Common myeloid progenitor, CD34-positive (primary cell): ENCODE measurements around the gene ETHE1.

Experiments
- CTCF ChIA-PET: fragments of 350-600 bp; sonication (Branson Sonifier 250); formaldehyde crosslinking; loops from one replicate; lab custom pipeline; 2021; ENCODE audit warnings: antibody characterized with exemption; lab: Charles Lee
- POLR2A ChIA-PET: fragments of 350-600 bp; sonication (Branson Sonifier 250); formaldehyde crosslinking; loops from one replicate; lab custom pipeline; 2021; ENCODE audit warnings: antibody characterized with exemption; lab: Charles Lee
- DNase-seq, 3 donors: peaks; one replicate each; pipeline versions ENCODE4 v3.0.0 to v3.0.0-alpha.2; 2013
- H3K27ac ChIP-seq, 2 experiments: 1 replicate in 1 of 2; 2 replicates in 1 of 2; pipeline ENCODE4 v1.7.0; 2013; ENCODE audit warnings: inconsistent platforms in 2 of 2, low read length in 2 of 2, mild to moderate bottlenecking in 2 of 2, low read depth in 1 of 2, moderate library complexity in 1 of 2; ENCODE audit not compliant: severe bottlenecking in 2 of 2, insufficient read depth in 1 of 2, poor library complexity in 1 of 2
- H3K27me3 ChIP-seq, 5 experiments: replicated peaks in 2 of 5; 1 replicate in 3 of 5; 2 replicates in 2 of 5; pipeline versions ENCODE4 v1.6.1 to v1.7.0; 2013; ENCODE audit warnings: low read length in 4 of 5, mild to moderate bottlenecking in 2 of 5, moderate library complexity in 2 of 5, inconsistent platforms in 1 of 5; ENCODE audit not compliant: insufficient read depth in 5 of 5, control insufficient read depth in 4 of 5
- H3K36me3 ChIP-seq, 4 experiments: 1 replicate in 2 of 4; 2 replicates in 2 of 4; pipeline versions ENCODE4 v1.6.1 to v1.7.0; 2013; ENCODE audit warnings: low read length in 3 of 4, control low read depth in 1 of 4, mild to moderate bottlenecking in 1 of 4; ENCODE audit not compliant: control insufficient read depth in 4 of 4, insufficient read depth in 4 of 4
- H3K4me1 ChIP-seq, 4 experiments: 1 replicate in 3 of 4; 2 replicates in 1 of 4; pipeline versions ENCODE4 v1.6.1 to v1.7.1; 2013; ENCODE audit warnings: low read length in 3 of 4, mild to moderate bottlenecking in 3 of 4, control low read depth in 1 of 4, inconsistent platforms in 1 of 4, moderate library complexity in 1 of 4; ENCODE audit not compliant: control insufficient read depth in 4 of 4, insufficient read depth in 4 of 4; ENCODE audit errors: control extremely low read depth in 1 of 4
- H3K4me3 ChIP-seq, 7 experiments: 1 replicate in 4 of 7; 2 replicates in 3 of 7; pipeline versions ENCODE4 v1.5.1 to v1.7.0; 2013; ENCODE audit warnings: mild to moderate bottlenecking in 7 of 7, low read length in 6 of 7, moderate library complexity in 6 of 7, inconsistent platforms in 2 of 7, low read depth in 2 of 7, control low read depth in 1 of 7; ENCODE audit not compliant: insufficient read depth in 4 of 7, control insufficient read depth in 1 of 7; ENCODE audit errors: extremely low read depth in 1 of 7
- H3K9me3 ChIP-seq, 5 experiments: 1 replicate in 4 of 5; 2 replicates in 1 of 5; pipeline versions ENCODE4 v1.6.1 to v1.7.1; 2013; ENCODE audit warnings: low read length in 4 of 5, mild to moderate bottlenecking in 2 of 5, inconsistent platforms in 1 of 5, low read depth in 1 of 5, moderate library complexity in 1 of 5; ENCODE audit not compliant: control insufficient read depth in 4 of 5, insufficient read depth in 2 of 5; ENCODE audit errors: control extremely low read depth in 1 of 5
- WGBS: methylation state at CpG from one replicate; pipeline ENCODE4 v1.1.5; 2013; ENCODE audit not compliant: insufficient coverage; 5-methylcytosine and 5-hydroxymethylcytosine counted together

The ETHE1 gene

DNA sequence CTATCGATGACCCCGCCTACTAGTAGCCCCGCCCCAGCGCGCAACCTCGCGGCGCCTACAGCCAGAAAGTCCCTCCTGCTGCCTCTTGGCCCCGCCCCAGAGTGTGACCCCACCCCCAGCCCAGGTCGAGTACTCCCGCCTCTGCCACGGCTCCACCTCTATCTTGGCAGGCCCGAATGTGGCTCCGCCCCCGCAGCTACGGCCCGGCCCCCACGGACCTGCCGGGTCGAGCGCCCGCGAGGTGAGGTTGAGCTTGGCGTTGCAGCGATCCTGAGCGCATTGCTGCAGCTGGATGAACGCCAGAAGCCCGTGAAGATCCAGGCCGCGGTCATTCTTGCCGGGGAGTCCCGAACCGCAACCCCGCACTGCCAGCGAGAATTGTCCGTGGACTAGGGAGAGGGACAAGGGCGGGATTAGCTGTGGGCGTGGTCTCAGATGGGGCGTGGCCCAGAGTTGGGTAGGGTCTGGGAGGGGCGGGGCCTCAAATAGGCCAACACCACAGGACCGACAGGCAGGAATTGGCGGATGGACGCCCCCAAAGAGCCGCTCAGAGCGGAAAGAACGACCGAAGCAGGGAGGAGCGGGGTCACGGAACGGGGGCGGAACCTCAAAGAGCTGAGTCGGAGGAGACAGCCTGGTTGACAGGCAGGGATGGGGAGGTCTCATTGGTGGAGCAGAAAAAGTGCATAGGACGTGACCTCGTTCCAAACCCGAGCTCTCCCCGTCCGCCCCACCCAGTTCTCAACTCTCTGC lies 63.4 kb downstream of the ETHE1 start:
- Histone ChIP-seq H3K27ac (peak overlapping the region in 1 of 2 experiments; percentile 61), H3K4me1 (peaks cover 3 to 36% (median 31%) of the 10 kb centered on the region in 4 experiments), H3K9me3 (no peaks in the 10 kb centered on the region), H3K27me3 (peaks cover 0 to 6% (median 0%) of the 10 kb centered on the region in 5 experiments), H3K4me3 (peak overlapping the region; percentile 58 to 92 (median 79)), H3K36me3 (no peaks in the 10 kb centered on the region)
- ChIA-PET POLR2A (interaction anchor here (1.3 to 2.2 kb wide), 3 partner anchors 11 to 40 kb away, joined by 3 to 6 read pairs (median 4); partner anchors contain the start of gene PHLDB3), CTCF (interaction anchor here (0.7 to 2.7 kb wide), 10 partner anchors 10 to 61 kb away, joined by 3 to 8 read pairs (median 4); no protein-coding TSS in a partner anchor)
- 0% methylated on average over 37 of the region's 57 CpGs for WGBS
- peak; percentile 95 to 97 (median 97) for DNase-seq

- peaks cover 0 to 6% (median 0%) of the 10 kb centered on the region in 5 experiments for H3K27me3 ChIP-seq
- H3K36me3 ChIP-seq = no peaks in the 10 kb centered on the region
- CTCF ChIA-PET = interaction anchor here (1.3 to 2.7 kb wide), 7 partner anchors 10 to 56 kb away, joined by 4 to 8 read pairs (median 4); no protein-coding TSS in a partner anchor
- peak overlapping the region in 6 of 7 experiments; percentile 4 to 92 (median 74) for H3K4me3 ChIP-seq
- no peaks in the 10 kb centered on the region for H3K9me3 ChIP-seq
- POLR2A ChIA-PET = interaction anchor here (1.3 to 2.2 kb wide), 3 partner anchors 10 to 41 kb away, joined by 3 to 6 read pairs (median 4); partner anchors contain the start of gene PHLDB3
- H3K4me1 ChIP-seq = peaks cover 2 to 29% (median 24%) of the 10 kb centered on the region in 4 experiments
- DNase-seq = no peak
- no peak overlapping the region for H3K27ac ChIP-seq
- WGBS = 13% methylated on average over 32 of the region's 33 CpGs
Measured at GRCh38 chr19:43462785-43463380, 64.1 kb downstream of the ETHE1 start.

- ChIA-PET POLR2A (interaction anchor here (2.2 kb wide), 1 partner anchor 42 kb away, joined by 6 read pairs; the partner anchor contains the start of gene PHLDB3), CTCF (interaction anchor here (1.3 to 2.7 kb wide), 2 partner anchors 16 to 57 kb away, joined by 4 to 7 read pairs; no protein-coding TSS in a partner anchor)
- H3K27me3 ChIP-seq = peaks cover 0 to 6% (median 0%) of the 10 kb centered on the region in 5 experiments
- DNase-seq = no peak
- WGBS = 95% methylated on average over 4 of the region's 7 CpGs
- H3K36me3 ChIP-seq = no peaks in the 10 kb centered on the region
- peaks cover 0 to 24% (median 19%) of the 10 kb centered on the region in 4 experiments for H3K4me1 ChIP-seq
- peak overlapping the region in 1 of 7 experiments; percentile 86 for H3K4me3 ChIP-seq
- no peak overlapping the region for H3K27ac ChIP-seq
- H3K9me3 ChIP-seq = no peaks in the 10 kb centered on the region
Measured at GRCh38 chr19:43462383-43462782, 64.6 kb downstream of the ETHE1 start.

- POLR2A ChIA-PET = no interaction called here
- Histone ChIP-seq H3K9me3 (no peaks in the 10 kb centered on the region), H3K27ac (no peak overlapping the region), H3K36me3 (no peaks in the 10 kb centered on the region), H3K27me3 (peaks cover 0 to 6% (median 0%) of the 10 kb centered on the region in 5 experiments), H3K4me3 (no peak overlapping the region), H3K4me1 (peaks cover 0 to 22% (median 15%) of the 10 kb centered on the region in 4 experiments)
- CTCF ChIA-PET = interaction anchor here (1.1 to 2.4 kb wide), 5 partner anchors 11 to 57 kb away, joined by 3 to 12 read pairs (median 4); no protein-coding TSS in a partner anchor
- 98% methylated on average over 8 of the region's 12 CpGs for WGBS
- no peak for DNase-seq
Measured at GRCh38 chr19:43461303-43461702, 65.7 kb downstream of the ETHE1 start.

- Histone ChIP-seq H3K36me3 (no peaks in the 10 kb centered on the region), H3K9me3 (no peaks in the 10 kb centered on the region), H3K27me3 (peaks cover 0 to 2% (median 0%) of the 10 kb centered on the region in 5 experiments), H3K4me1 (peaks cover 4 to 25% (median 21%) of the 10 kb centered on the region in 4 experiments), H3K27ac (no peak overlapping the region), H3K4me3 (no peak overlapping the region)
- WGBS = 86% methylated on average over 8 of the region's 16 CpGs
- ChIA-PET POLR2A (no interaction called here), CTCF (interaction anchor here (1.1 to 2.4 kb wide), 5 partner anchors 10 to 58 kb away, joined by 3 to 12 read pairs (median 4); no protein-coding TSS in a partner anchor)
- DNase-seq = no peak
Measured at GRCh38 chr19:43460362-43461016, 66.5 kb downstream of the ETHE1 start.

DNA sequence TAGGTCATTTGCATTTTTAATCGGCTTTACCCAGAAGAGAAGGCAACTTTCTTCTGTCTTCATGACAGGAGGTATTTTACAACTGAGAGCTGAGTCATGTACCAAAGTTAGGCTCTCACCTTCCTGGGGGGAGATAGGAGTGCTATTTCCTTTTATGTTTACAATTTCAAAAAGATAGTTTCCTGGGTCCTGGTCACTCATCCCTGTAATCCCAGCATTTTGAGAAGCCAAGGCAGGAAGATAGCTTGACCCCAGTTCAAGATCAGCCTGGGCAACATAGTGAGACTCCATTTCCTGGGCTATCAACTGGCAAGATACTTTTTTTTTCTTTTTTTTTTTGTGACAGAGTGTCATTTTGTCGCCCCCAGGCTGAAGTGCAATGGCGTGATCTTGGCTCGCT lies 69.2 kb downstream of the ETHE1 start:
- ChIA-PET CTCF (interaction anchor here (0.5 to 3.2 kb wide), 5 partner anchors 10 to 329 kb away, joined by 3 to 15 read pairs (median 4); no protein-coding TSS in a partner anchor), POLR2A (no interaction called here)
- H3K27me3 ChIP-seq = peaks cover 0 to 1% (median 0%) of the 10 kb centered on the region in 5 experiments
- H3K9me3 ChIP-seq = no peaks in the 10 kb centered on the region
- no peak overlapping the region for H3K4me3 ChIP-seq
- H3K27ac ChIP-seq = no peak overlapping the region
- no peaks in the 10 kb centered on the region for H3K36me3 ChIP-seq
- DNase-seq = no peak
- H3K4me1 ChIP-seq = peaks cover 7 to 12% (median 11%) of the 10 kb centered on the region in 4 experiments
- WGBS = 83% methylated on average over 1 of the region's 4 CpGs
